ENCODE measurements around the gene ITCH. TPM values are rescaled to one million over a fixed set of nuclear protein-coding genes. Genes with fewer than 3 reads are reported as not detected.
"Not testable (repeated sequence)": the region's sequence is repeated elsewhere in the genome, so short reads cannot be mapped to it uniquely, and the experiment has no call there.

The ITCH gene
- total RNA-seq, 1 experiment from 2014 or later: 68.3 TPM

DNA sequence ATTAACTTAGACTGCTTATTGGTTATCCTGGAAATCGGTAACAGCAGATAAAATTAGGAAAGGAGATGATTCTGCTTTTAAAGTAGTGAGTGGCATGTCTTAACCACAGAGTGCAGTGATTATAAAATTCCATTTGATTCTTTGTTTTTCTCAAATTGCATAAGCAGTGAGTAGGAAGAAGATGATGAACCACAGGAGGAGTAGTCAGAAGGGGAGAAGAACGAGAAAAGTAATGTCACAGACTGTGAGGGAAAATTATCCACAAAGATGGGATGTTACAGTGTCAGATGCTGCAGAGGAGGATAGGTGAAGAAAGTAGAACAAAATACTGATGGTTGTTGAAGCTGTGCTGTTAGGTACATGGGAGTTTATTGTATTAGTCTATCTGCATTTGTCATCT, 63.0 kb downstream of the ITCH start:
- TF ChIP-seq, protein P1, sequence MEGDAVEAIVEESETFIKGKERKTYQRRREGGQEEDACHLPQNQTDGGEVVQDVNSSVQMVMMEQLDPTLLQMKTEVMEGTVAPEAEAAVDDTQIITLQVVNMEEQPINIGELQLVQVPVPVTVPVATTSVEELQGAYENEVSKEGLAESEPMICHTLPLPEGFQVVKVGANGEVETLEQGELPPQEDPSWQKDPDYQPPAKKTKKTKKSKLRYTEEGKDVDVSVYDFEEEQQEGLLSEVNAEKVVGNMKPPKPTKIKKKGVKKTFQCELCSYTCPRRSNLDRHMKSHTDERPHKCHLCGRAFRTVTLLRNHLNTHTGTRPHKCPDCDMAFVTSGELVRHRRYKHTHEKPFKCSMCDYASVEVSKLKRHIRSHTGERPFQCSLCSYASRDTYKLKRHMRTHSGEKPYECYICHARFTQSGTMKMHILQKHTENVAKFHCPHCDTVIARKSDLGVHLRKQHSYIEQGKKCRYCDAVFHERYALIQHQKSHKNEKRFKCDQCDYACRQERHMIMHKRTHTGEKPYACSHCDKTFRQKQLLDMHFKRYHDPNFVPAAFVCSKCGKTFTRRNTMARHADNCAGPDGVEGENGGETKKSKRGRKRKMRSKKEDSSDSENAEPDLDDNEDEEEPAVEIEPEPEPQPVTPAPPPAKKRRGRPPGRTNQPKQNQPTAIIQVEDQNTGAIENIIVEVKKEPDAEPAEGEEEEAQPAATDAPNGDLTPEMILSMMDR (IDR thresholded peaks at IDR 0.05; ENCODE audit: unreplicated experiment): no peak
- H3K4me1 Mint-ChIP-seq (ENCODE audit: insufficient read depth, unreplicated experiment): no peaks in the 10 kb centered on the region
- POLR2A ChIA-PET: no interaction called here
- CTCF ChIA-PET: interaction anchor here (1.0 to 4.9 kb wide), 2 partner anchors 90 to 114 kb away, joined by 4 to 25 read pairs; no protein-coding TSS in a partner anchor
- BruUV-seq (replicated peaks): no TSS peak
- H3K4me3 Mint-ChIP-seq (ENCODE audit: unreplicated experiment): no peak overlapping the region
- intact Hi-C loops (cut with micrococcal nuclease): no loop called here
- no peaks in the 10 kb centered on the region for H3K27me3 Mint-ChIP-seq (ENCODE audit: insufficient read depth, unreplicated experiment)
- peak overlapping the region; percentile 13 for H3K27ac Mint-ChIP-seq (ENCODE audit: low read depth, unreplicated experiment)
- H3K36me3 Mint-ChIP-seq (ENCODE audit: insufficient read depth, unreplicated experiment): peaks cover 66% of the 10 kb centered on the region
- DNase-seq (ENCODE audit: unreplicated experiment): no peak
- H3K9me3 Mint-ChIP-seq (ENCODE audit: unreplicated experiment): no peaks in the 10 kb centered on the region

DNA sequence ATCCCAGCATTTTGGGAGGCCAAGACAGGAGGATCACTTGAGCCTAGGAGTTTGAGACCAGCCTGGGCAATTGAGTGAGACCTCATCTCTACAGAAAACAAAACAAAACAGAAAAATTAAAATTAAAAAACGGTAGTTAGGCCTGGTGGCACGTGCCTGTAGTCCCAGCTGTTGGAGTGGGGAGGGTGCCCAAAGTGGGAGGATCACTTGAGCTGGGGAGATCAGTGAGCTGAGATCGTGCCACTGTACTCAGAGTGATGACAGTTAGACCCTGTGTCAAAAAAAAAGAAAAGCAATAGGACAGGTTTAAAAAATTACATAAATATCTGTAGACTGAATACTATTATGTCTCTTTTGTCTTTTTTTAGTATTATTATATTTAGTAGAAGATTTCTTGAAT, 64.3 kb downstream of the ITCH start:
- no peak for DNase-seq (ENCODE audit: unreplicated experiment)
- H3K27ac Mint-ChIP-seq (ENCODE audit: low read depth, unreplicated experiment): peak overlapping the region; percentile 46
- ChIA-PET POLR2A (interaction anchor here (0.6 to 1.4 kb wide), 5 partner anchors 18 to 126 kb away, joined by 3 to 5 read pairs (median 3); no protein-coding TSS in a partner anchor), CTCF (interaction anchor here (1.2 to 4.9 kb wide), 2 partner anchors 24 to 115 kb away, joined by 5 to 25 read pairs; no protein-coding TSS in a partner anchor)
- no peaks in the 10 kb centered on the region for H3K9me3 Mint-ChIP-seq (ENCODE audit: unreplicated experiment)
- peaks cover 62% of the 10 kb centered on the region for H3K36me3 Mint-ChIP-seq (ENCODE audit: insufficient read depth, unreplicated experiment)
- TF ChIP-seq, protein P1 (IDR thresholded peaks at IDR 0.05; ENCODE audit: unreplicated experiment): no peak
- H3K4me1 Mint-ChIP-seq (ENCODE audit: insufficient read depth, unreplicated experiment): no peaks in the 10 kb centered on the region
- BruUV-seq (replicated peaks): no TSS peak
- no peaks in the 10 kb centered on the region for H3K27me3 Mint-ChIP-seq (ENCODE audit: insufficient read depth, unreplicated experiment)
- intact Hi-C loops (cut with micrococcal nuclease): no loop called here
- no peak overlapping the region for H3K4me3 Mint-ChIP-seq (ENCODE audit: unreplicated experiment)

DNA sequence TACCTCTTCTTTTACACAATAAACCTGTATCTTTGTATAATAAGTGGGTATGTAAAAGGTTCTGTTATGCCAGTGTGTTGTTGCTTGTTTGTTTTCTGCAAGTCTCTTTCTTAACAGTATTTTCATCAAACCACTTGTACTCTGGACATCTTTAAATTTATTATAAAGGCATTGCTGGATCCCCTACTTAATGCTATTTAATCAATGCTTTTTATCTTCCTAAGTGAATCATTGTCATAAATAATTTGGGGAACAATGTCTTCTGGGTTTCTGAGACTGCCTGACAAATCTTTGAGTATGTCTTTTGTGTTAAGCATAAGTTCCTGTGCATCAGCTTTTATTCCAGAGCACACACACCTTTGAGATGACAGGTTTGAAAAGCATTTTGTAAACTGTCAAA, 64.7 kb downstream of the ITCH start:
- Mint-ChIP-seq H3K4me1 (ENCODE audit: insufficient read depth, unreplicated experiment) (no peaks in the 10 kb centered on the region), H3K27ac (ENCODE audit: low read depth, unreplicated experiment) (no peak overlapping the region), H3K27me3 (ENCODE audit: insufficient read depth, unreplicated experiment) (no peaks in the 10 kb centered on the region), H3K9me3 (ENCODE audit: unreplicated experiment) (no peaks in the 10 kb centered on the region), H3K36me3 (ENCODE audit: insufficient read depth, unreplicated experiment) (peaks cover 61% of the 10 kb centered on the region), H3K4me3 (ENCODE audit: unreplicated experiment) (no peak overlapping the region)
- DNase-seq (ENCODE audit: unreplicated experiment): no peak
- TF ChIP-seq, protein P1 (IDR thresholded peaks at IDR 0.05; ENCODE audit: unreplicated experiment): no peak
- ChIA-PET POLR2A (interaction anchor here (1.0 to 1.4 kb wide), 3 partner anchors 18 to 126 kb away, joined by 3 to 5 read pairs (median 3); no protein-coding TSS in a partner anchor), CTCF (interaction anchor here (4.9 kb wide), 1 partner anchor 115 kb away, joined by 25 read pairs; no protein-coding TSS in a partner anchor)
- intact Hi-C loops (cut with micrococcal nuclease): no loop called here
- no TSS peak for BruUV-seq (replicated peaks)

DNA sequence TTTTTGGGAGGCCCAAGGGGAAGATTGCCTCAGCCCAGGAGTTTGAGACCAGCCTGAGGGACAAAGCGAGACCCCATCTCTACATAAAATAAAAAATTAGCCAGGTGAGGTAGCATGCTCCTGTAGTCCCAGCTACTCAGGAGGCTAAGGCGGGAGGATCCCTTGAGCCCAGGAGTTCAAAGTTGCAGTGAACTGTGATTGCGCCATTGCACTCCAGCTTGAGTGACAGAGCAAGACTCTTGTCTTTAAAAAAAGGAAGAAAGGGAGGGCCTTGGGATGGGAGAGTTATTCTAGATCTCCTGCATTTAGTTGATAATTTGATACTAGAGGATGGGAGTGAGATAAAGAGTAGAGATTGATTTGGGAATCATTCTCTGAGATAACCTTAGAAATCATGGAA, 68.1 kb downstream of the ITCH start:
- no TSS peak for BruUV-seq (replicated peaks)
- Mint-ChIP-seq H3K4me3 (ENCODE audit: unreplicated experiment) (no peak overlapping the region), H3K36me3 (ENCODE audit: insufficient read depth, unreplicated experiment) (peaks cover 42% of the 10 kb centered on the region), H3K9me3 (ENCODE audit: unreplicated experiment) (no peaks in the 10 kb centered on the region), H3K4me1 (ENCODE audit: insufficient read depth, unreplicated experiment) (peaks cover 5% of the 10 kb centered on the region), H3K27me3 (ENCODE audit: insufficient read depth, unreplicated experiment) (no peaks in the 10 kb centered on the region), H3K27ac (ENCODE audit: low read depth, unreplicated experiment) (no peak overlapping the region)
- TF ChIP-seq, protein P1 (IDR thresholded peaks at IDR 0.05; ENCODE audit: unreplicated experiment): no peak
- intact Hi-C loops (cut with micrococcal nuclease): no loop called here
- ChIA-PET POLR2A (interaction anchor here (1.4 kb wide), 1 partner anchor 73 kb away, joined by 3 read pairs; no protein-coding TSS in a partner anchor), CTCF (interaction anchor here (1.1 kb wide), 1 partner anchor 118 kb away, joined by 9 read pairs; no protein-coding TSS in a partner anchor)
- DNase-seq (ENCODE audit: unreplicated experiment): peak; percentile 1

DNA sequence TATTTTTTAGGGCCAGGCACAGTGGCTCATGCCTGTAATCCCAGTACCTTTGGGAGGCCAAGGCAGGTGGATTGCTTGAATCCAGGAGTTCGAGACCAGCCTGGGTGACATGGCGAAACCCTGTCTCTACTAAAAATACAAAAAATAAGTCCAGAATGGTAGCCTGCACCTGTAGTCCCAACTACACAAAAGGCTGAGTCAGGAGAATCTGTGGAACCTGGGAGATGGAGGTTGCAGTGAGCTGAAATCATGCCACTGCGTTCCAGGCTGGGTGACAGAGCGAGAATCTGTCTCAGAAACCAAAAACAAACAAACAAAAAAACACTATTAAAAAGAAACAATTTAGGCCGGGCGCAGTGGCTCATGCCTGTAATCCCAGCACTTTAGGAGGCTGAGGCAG, 69.6 kb downstream of the ITCH start:
- peaks cover 42% of the 10 kb centered on the region for H3K36me3 Mint-ChIP-seq (ENCODE audit: insufficient read depth, unreplicated experiment)
- intact Hi-C loops (cut with micrococcal nuclease); DNase-seq (ENCODE audit: unreplicated experiment); H3K4me3 Mint-ChIP-seq (ENCODE audit: unreplicated experiment); H3K27me3 Mint-ChIP-seq (ENCODE audit: insufficient read depth, unreplicated experiment); BruUV-seq (replicated peaks); H3K9me3 Mint-ChIP-seq (ENCODE audit: unreplicated experiment); H3K27ac Mint-ChIP-seq (ENCODE audit: low read depth, unreplicated experiment); H3K4me1 Mint-ChIP-seq (ENCODE audit: insufficient read depth, unreplicated experiment): not testable (repeated sequence)
- ChIA-PET CTCF (interaction anchor here (0.7 kb wide), 2 partner anchors 57 to 119 kb away, joined by 3 read pairs; no protein-coding TSS in a partner anchor), POLR2A (interaction anchor here (0.7 kb wide), 1 partner anchor 63 kb away, joined by 4 read pairs; no protein-coding TSS in a partner anchor)
